H1 (cell line): ENCODE measurements around the gene BAHD1. TPM values are rescaled to one million over a fixed set of nuclear protein-coding genes. Genes with fewer than 3 reads are reported as not detected.

Experiments used
- CEBPB ChIP-seq: IDR thresholded peaks from 2 replicates; pipeline ENCODE4 v1.6.1; 2012; ENCODE audit warnings: low read depth, low read length
- HDAC2 ChIP-seq, 2 experiments: fragments of 300-600 bp in 1 of 2; sonication (generic) in 1 of 2; IDR thresholded peaks; 2 replicates each; pipeline ENCODE4 v1.6.1; 2011 to 2012; ENCODE audit warnings: low read depth in 2 of 2, low read length in 2 of 2, mild to moderate bottlenecking in 2 of 2, moderate library complexity in 2 of 2, borderline replicate concordance in 1 of 2, inconsistent platforms in 1 of 2
- KDM4A ChIP-seq: IDR thresholded peaks from one replicate; pipeline ENCODE4 v1.7.1; 2012; ENCODE audit warnings: low read depth, mild to moderate bottlenecking, moderate library complexity, low read length, inconsistent platforms; ENCODE audit not compliant: severe bottlenecking
- NRF1 ChIP-seq: IDR thresholded peaks from 2 replicates; pipeline ENCODE4 v1.6.1; 2011; ENCODE audit warnings: mild to moderate bottlenecking, low read depth, low read length, improper control_type of control experiment
- PHF8 ChIP-seq: fragments of 200-600 bp; sonication (generic); conservative IDR thresholded peaks from 2 replicates; pipeline ENCODE4 v1.7.1; 2012; ENCODE audit warnings: low read depth, mild to moderate bottlenecking, inconsistent platforms, low read length, moderate library complexity
- SP4 ChIP-seq: IDR thresholded peaks from 2 replicates; pipeline ENCODE4 v1.6.1; 2012; ENCODE audit warnings: low read length, inconsistent platforms
- TAF1 ChIP-seq: IDR thresholded peaks from 2 replicates; pipeline ENCODE4 v1.6.1; 2011; ENCODE audit warnings: mild to moderate bottlenecking, low read depth, low read length
- polyA plus RNA-seq, 7 experiments: library from polyadenylated mRNA; depleted of rRNA in 3 of 7; stranded (reverse) in 5 of 7; unstranded in 2 of 7; fragments of >200 nt in 5 of 7; fragments of 200-250 nt in 2 of 7; gene quantifications; 1 replicate in 5 of 7; 2 replicates in 1 of 7; 4 replicates in 1 of 7; pipeline versions ENCODE4 v1.2.1 to v1.2.3, GENCODE V29; 2011 to 2013; ENCODE audit warnings: missing spikeins in 2 of 7, mixed read lengths in 2 of 7
- total RNA-seq: library from RNA; stranded (reverse); fragmentation: NEBNext Ultra II Directional; extraction: Animal tissue kit (Norgen Biotek cat#: 25700); gene quantifications from 2 replicates; pipeline ENCODE4 v1.2.1, GENCODE V29; 2021
- TF ChIP-seq, protein P1 (sequence below): fragments of 300-600 bp; sonication (generic); IDR thresholded peaks from 2 replicates; pipeline ENCODE4 v1.7.1; 2012; ENCODE audit warnings: low read length, moderate library complexity, mild to moderate bottlenecking, inconsistent platforms; ENCODE audit not compliant: insufficient replicate concordance
- TF ChIP-seq, protein P2 (sequence below): IDR thresholded peaks from 2 replicates; pipeline ENCODE4 v1.6.1; 2012; ENCODE audit warnings: low read length, inconsistent platforms

The BAHD1 gene
- total and polyA plus RNA-seq, 2 of the 8 experiments (the other 6 are each of a cell fraction or from before 2014, with no cell fraction given) = 15.0 to 38.9 TPM

DNA sequence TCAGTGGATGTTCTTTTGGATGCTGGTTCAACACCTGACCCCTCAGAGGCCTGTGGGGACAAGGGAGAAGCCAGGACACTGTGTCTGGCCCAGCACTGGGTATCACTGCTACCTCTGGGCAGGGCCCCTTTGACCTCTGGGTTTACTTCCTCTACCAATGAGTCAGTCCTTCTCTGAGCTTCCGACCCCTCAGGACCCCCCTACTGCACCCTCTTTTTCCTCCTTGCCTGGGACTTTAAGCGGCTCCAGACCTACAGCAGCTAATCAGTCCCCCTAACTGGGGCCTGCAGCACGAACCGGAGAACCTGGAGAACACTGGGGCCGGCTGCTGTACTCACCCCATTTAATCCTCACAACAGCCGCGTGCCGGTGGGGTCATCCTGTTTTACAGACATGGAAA lies 33.8 kb downstream of the BAHD1 start (continued):
- TF ChIP-seq, protein P1, sequence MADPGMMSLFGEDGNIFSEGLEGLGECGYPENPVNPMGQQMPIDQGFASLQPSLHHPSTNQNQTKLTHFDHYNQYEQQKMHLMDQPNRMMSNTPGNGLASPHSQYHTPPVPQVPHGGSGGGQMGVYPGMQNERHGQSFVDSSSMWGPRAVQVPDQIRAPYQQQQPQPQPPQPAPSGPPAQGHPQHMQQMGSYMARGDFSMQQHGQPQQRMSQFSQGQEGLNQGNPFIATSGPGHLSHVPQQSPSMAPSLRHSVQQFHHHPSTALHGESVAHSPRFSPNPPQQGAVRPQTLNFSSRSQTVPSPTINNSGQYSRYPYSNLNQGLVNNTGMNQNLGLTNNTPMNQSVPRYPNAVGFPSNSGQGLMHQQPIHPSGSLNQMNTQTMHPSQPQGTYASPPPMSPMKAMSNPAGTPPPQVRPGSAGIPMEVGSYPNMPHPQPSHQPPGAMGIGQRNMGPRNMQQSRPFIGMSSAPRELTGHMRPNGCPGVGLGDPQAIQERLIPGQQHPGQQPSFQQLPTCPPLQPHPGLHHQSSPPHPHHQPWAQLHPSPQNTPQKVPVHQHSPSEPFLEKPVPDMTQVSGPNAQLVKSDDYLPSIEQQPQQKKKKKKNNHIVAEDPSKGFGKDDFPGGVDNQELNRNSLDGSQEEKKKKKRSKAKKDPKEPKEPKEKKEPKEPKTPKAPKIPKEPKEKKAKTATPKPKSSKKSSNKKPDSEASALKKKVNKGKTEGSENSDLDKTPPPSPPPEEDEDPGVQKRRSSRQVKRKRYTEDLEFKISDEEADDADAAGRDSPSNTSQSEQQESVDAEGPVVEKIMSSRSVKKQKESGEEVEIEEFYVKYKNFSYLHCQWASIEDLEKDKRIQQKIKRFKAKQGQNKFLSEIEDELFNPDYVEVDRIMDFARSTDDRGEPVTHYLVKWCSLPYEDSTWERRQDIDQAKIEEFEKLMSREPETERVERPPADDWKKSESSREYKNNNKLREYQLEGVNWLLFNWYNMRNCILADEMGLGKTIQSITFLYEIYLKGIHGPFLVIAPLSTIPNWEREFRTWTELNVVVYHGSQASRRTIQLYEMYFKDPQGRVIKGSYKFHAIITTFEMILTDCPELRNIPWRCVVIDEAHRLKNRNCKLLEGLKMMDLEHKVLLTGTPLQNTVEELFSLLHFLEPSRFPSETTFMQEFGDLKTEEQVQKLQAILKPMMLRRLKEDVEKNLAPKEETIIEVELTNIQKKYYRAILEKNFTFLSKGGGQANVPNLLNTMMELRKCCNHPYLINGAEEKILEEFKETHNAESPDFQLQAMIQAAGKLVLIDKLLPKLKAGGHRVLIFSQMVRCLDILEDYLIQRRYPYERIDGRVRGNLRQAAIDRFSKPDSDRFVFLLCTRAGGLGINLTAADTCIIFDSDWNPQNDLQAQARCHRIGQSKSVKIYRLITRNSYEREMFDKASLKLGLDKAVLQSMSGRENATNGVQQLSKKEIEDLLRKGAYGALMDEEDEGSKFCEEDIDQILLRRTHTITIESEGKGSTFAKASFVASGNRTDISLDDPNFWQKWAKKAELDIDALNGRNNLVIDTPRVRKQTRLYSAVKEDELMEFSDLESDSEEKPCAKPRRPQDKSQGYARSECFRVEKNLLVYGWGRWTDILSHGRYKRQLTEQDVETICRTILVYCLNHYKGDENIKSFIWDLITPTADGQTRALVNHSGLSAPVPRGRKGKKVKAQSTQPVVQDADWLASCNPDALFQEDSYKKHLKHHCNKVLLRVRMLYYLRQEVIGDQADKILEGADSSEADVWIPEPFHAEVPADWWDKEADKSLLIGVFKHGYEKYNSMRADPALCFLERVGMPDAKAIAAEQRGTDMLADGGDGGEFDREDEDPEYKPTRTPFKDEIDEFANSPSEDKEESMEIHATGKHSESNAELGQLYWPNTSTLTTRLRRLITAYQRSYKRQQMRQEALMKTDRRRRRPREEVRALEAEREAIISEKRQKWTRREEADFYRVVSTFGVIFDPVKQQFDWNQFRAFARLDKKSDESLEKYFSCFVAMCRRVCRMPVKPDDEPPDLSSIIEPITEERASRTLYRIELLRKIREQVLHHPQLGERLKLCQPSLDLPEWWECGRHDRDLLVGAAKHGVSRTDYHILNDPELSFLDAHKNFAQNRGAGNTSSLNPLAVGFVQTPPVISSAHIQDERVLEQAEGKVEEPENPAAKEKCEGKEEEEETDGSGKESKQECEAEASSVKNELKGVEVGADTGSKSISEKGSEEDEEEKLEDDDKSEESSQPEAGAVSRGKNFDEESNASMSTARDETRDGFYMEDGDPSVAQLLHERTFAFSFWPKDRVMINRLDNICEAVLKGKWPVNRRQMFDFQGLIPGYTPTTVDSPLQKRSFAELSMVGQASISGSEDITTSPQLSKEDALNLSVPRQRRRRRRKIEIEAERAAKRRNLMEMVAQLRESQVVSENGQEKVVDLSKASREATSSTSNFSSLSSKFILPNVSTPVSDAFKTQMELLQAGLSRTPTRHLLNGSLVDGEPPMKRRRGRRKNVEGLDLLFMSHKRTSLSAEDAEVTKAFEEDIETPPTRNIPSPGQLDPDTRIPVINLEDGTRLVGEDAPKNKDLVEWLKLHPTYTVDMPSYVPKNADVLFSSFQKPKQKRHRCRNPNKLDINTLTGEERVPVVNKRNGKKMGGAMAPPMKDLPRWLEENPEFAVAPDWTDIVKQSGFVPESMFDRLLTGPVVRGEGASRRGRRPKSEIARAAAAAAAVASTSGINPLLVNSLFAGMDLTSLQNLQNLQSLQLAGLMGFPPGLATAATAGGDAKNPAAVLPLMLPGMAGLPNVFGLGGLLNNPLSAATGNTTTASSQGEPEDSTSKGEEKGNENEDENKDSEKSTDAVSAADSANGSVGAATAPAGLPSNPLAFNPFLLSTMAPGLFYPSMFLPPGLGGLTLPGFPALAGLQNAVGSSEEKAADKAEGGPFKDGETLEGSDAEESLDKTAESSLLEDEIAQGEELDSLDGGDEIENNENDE = no peak
- TF ChIP-seq TAF1 (no peak), KDM4A (no peak), SP4 (no peak), NRF1 (no peak), CEBPB (no peak), HDAC2 (IDR thresholded peaks at IDR 0.05; ENCODE audit: borderline replicate concordance in 1 of 2, low read depth in 2 of 2, low read length in 2 of 2) (no peak), PHF8 (no peak)
- TF ChIP-seq, protein P2, sequence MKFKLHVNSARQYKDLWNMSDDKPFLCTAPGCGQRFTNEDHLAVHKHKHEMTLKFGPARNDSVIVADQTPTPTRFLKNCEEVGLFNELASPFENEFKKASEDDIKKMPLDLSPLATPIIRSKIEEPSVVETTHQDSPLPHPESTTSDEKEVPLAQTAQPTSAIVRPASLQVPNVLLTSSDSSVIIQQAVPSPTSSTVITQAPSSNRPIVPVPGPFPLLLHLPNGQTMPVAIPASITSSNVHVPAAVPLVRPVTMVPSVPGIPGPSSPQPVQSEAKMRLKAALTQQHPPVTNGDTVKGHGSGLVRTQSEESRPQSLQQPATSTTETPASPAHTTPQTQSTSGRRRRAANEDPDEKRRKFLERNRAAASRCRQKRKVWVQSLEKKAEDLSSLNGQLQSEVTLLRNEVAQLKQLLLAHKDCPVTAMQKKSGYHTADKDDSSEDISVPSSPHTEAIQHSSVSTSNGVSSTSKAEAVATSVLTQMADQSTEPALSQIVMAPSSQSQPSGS = no peak
